SK-N-SH treated with all-trans-retinoic acid at 6 μM for 48 hours (cell line): ENCODE results near the gene RFX4.

Source experiments
- ARNTL ChIP-seq: fragments of 450-650 bp; formaldehyde crosslinking; IDR thresholded peaks from 2 replicates; pipeline ENCODE4 v1.5.0; 2020; ENCODE audit warnings: low read depth, mild to moderate bottlenecking, moderate library complexity, borderline replicate concordance
- GLIS3 ChIP-seq: fragments of 250-450 bp; sonication (Bioruptor Pico); IDR thresholded peaks from 2 replicates; pipeline ENCODE4 v1.5.0; 2020; ENCODE audit warnings: mild to moderate bottlenecking, moderate library complexity
- PPARA ChIP-seq: fragments of 250-450 bp; sonication (Bioruptor Pico); IDR thresholded peaks from 2 replicates; pipeline ENCODE4 v1.5.0; 2020; ENCODE audit warnings: mild to moderate bottlenecking, borderline replicate concordance
- SNAI2 ChIP-seq: fragments of 250-450 bp; sonication (Bioruptor Pico); IDR thresholded peaks from 2 replicates; pipeline ENCODE4 v1.5.0; 2020; ENCODE audit warnings: mild to moderate bottlenecking, moderate library complexity
- TCF4 ChIP-seq: fragments of 250-450 bp; sonication (Bioruptor Pico); IDR thresholded peaks from 2 replicates; pipeline ENCODE4 v1.8.0; 2021; ENCODE audit warnings: mild to moderate bottlenecking, moderate library complexity, borderline replicate concordance
- TOX ChIP-seq: fragments of 250-450 bp; sonication (Bioruptor Pico); IDR thresholded peaks from 2 replicates; pipeline ENCODE4 v1.8.0; 2021; ENCODE audit warnings: mild to moderate bottlenecking, moderate library complexity, borderline replicate concordance
- ZFP3 ChIP-seq: fragments of 250-450 bp; sonication (Bioruptor Pico); IDR thresholded peaks from 2 replicates; pipeline ENCODE4 v1.5.0; 2020; ENCODE audit warnings: mild to moderate bottlenecking, moderate library complexity
- ZFP30 ChIP-seq: fragments of 450-650 bp; formaldehyde crosslinking; IDR thresholded peaks from 2 replicates; pipeline ENCODE4 v1.5.0; 2022; ENCODE audit warnings: mild to moderate bottlenecking, moderate library complexity
- ZNF8 ChIP-seq: fragments of 450-650 bp; formaldehyde crosslinking; IDR thresholded peaks from 2 replicates; pipeline ENCODE4 v1.5.0; 2020; ENCODE audit warnings: mild to moderate bottlenecking, moderate library complexity
- TF ChIP-seq, protein P1 (sequence below): fragments of 250-450 bp; sonication (Bioruptor Pico); IDR thresholded peaks from 2 replicates; pipeline ENCODE4 v1.5.1; 2020; ENCODE audit warnings: low read depth, mild to moderate bottlenecking, moderate library complexity
- TF ChIP-seq, protein P2 (sequence below): fragments of 250-450 bp; sonication (Bioruptor Pico); IDR thresholded peaks from 2 replicates; pipeline ENCODE4 v1.8.0; 2020; ENCODE audit warnings: mild to moderate bottlenecking, moderate library complexity, borderline replicate concordance

DNA sequence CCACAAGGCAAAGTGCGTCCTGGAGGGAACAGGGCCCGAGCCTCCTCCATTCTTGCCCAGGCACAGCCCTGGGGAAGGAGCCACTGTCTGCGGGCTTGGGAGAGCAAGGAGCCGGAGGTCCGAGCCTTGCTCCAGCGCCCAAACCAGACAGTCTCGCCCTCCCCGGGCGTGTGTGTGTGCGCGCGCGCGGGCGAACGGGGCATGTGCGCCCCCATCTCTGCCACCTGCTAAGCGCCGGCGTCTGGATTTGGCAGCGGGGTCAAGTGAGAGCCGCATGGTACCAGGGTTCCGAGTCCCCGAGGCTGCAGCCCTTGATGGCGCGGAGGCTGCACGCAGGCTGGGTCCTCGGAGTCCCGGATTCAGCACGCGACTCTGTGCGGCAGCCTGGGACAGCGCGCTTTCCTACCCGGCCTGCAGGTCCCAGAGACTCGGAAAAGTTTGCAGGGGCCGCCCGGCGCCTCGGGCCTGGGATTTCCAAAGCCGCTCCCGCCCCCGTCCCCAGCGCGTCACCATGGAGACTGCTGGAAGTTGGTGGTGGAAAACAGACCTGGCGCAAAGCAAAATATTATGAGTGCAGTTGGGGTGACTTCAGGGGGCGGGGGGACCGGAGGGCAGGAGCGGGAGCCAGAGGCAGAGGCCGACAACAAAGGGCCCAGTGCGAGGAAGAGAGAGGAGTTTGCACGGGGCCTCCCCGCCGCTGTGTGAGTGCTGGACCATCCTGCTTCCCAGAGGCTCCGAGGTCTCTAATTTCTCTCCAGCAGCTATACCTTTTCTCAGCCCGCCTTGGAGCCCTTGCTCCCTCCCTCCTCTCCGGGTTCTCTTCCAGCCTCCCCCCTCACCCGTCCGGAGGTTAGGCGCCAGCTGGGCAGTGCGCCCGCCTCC lies 4.2 kb downstream of the RFX4 start:
- TF ChIP-seq, protein P1, sequence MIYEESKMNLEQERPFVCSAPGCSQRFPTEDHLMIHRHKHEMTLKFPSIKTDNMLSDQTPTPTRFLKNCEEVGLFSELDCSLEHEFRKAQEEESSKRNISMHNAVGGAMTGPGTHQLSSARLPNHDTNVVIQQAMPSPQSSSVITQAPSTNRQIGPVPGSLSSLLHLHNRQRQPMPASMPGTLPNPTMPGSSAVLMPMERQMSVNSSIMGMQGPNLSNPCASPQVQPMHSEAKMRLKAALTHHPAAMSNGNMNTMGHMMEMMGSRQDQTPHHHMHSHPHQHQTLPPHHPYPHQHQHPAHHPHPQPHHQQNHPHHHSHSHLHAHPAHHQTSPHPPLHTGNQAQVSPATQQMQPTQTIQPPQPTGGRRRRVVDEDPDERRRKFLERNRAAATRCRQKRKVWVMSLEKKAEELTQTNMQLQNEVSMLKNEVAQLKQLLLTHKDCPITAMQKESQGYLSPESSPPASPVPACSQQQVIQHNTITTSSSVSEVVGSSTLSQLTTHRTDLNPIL (CRISPR knock-in tag) = no peak
- TF ChIP-seq TOX = no peak
- TF ChIP-seq PPARA (CRISPR knock-in tag) = no peak
- no peak for TF ChIP-seq ZNF8 (CRISPR knock-in tag)
- TF ChIP-seq ARNTL (CRISPR knock-in tag) = no peak
- TF ChIP-seq, protein P2, sequence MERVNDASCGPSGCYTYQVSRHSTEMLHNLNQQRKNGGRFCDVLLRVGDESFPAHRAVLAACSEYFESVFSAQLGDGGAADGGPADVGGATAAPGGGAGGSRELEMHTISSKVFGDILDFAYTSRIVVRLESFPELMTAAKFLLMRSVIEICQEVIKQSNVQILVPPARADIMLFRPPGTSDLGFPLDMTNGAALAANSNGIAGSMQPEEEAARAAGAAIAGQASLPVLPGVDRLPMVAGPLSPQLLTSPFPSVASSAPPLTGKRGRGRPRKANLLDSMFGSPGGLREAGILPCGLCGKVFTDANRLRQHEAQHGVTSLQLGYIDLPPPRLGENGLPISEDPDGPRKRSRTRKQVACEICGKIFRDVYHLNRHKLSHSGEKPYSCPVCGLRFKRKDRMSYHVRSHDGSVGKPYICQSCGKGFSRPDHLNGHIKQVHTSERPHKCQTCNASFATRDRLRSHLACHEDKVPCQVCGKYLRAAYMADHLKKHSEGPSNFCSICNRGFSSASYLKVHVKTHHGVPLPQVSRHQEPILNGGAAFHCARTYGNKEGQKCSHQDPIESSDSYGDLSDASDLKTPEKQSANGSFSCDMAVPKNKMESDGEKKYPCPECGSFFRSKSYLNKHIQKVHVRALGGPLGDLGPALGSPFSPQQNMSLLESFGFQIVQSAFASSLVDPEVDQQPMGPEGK (CRISPR knock-in tag) = no peak
- no peak for TF ChIP-seq ZFP3
- TF ChIP-seq TCF4 (CRISPR knock-in tag) = no peak
- TF ChIP-seq SNAI2 (CRISPR knock-in tag) = no peak
- no peak for TF ChIP-seq ZFP30
- no peak for TF ChIP-seq GLIS3 (CRISPR knock-in tag)
